ENCODE measurements around the gene NHERF2.
"Not testable (repeated sequence)": the region's sequence is repeated elsewhere in the genome, so short reads cannot be mapped to it uniquely, and the experiment has no call there.

NHERF2 gene

DNA sequence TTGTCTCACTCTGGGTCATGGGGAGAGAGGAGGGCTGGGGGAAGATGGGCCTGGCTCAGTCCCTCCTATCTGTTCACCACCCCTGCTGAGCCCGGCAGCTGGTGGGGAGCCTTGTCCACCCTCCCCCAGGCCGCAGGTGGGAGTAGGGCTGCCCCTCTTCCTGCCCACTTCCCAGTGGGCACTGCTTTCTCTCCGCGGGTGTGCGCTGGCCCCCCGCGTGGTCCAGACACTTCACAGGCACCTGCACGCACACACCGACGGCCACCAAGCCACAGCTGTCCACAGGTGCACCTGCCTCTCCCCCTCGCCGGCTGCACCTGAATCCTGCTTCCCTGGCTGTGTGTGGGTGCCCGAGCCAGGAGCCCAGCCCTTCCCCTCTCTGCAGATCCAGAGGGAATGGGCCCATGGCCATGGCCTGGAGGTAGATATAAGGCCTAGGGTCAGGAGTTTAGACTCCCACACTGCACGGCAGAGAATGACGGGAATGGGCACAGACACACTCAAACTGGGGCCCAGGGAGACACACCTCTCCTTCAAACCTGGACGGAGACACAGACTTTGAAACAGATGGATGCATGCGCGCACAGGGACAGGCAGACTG, 2.0 kb downstream of the NHERF2 start:
- DNase-seq: no peak

DNA sequence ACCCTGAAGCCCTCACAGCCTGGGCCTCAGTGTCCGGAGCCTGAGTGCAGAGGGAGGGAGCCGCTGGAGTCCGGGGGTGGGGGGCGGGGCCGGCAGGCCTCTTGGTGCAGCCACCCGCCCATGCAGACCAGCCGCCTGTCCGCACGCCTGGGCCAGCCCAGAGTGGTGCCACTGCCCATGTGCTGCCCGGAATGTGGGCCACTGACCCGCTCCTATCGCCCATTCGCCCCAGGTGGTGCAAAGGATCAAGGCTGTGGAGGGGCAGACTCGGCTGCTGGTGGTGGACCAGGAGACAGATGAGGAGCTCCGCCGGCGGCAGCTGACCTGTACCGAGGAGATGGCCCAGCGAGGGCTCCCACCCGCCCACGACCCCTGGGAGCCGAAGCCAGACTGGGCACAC, 2.6 kb downstream of the NHERF2 start:
- no peak for DNase-seq

DNA sequence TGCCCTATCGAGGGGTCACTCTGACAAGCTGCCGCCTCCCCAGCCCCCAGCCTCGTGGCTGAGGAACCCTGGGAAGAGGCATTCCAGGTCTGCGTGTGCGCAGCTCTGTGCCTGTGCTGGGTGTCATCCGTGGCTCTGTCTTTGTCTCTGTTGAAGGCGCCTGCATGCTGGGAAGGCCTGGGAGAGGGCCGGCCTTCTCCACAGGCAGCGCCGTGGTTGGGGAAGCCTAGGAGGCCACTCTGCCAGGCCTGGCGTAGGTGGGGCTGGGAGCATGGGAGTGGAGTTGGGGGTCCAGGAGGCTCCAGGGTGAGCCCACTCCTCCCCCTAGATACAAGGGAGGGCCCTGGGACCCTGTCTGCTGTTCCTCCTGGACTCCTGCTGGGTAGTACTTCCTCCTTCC, 3.3 kb downstream of the NHERF2 start:
- no peak for DNase-seq

DNA sequence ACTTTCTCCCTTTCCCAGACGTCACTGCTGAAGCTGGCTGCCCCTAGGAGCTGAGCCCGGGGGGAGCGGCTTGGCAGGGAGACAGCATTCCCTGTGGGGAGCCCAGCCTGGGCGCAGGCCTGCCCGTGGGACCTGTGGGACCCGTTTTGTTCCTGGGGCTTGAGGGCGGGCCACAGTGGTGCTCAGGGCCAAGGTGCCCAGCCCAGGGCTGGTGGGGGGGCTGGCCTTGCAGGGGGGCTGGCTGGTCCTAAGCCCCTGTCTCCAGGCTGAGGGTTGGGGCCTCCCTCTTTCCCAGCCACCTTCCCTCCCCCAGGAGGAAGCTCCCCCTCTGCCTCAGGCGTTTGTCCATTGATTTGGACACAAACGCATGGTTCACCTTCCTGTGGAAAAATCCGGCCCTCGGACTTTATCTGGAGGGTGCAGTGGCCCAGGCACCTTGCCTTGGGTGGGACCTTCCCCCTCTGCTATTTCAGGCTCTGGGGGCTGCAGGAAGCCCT, 4.4 kb downstream of the NHERF2 start:
- DNase-seq: no peak

DNA sequence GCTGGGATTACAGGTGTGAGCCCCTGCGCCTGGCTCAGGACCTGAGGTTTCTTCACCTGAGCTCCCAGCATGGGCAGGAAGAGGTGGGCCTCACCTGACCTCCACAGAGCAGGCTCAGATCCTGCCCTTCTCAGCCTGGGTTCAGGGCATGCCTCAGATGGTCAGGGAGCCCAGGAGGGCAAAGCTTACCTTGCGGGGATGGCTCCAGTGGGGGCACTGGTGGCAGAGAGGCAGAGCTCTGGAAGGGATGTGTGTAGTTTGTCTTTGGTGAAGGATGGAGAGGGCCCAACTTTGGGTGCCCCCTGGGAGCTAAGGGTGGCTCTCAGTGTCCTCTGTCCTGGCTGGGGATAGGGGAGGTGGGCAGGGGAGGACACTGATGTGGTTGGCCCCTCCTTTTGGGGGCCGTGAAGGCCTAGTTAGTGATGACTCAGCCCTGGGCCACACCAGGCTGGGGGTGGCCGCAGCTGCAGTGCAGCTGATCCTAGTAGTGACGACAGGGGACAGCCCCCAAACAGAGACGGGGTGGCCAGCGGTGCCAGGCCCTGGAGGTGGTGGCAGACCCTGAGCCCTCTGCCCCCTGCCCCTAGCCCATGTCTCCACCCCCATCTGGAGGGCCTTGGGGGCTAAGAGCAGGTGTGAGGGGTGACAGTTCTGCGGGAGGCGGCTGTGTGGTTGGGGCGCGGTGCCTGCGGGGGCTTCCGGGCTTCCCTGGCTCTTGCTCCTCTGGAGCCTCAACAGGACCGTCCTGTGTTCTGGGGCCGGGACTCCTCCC, 5.8 kb downstream of the NHERF2 start:
- DNase-seq: no peak

DNA sequence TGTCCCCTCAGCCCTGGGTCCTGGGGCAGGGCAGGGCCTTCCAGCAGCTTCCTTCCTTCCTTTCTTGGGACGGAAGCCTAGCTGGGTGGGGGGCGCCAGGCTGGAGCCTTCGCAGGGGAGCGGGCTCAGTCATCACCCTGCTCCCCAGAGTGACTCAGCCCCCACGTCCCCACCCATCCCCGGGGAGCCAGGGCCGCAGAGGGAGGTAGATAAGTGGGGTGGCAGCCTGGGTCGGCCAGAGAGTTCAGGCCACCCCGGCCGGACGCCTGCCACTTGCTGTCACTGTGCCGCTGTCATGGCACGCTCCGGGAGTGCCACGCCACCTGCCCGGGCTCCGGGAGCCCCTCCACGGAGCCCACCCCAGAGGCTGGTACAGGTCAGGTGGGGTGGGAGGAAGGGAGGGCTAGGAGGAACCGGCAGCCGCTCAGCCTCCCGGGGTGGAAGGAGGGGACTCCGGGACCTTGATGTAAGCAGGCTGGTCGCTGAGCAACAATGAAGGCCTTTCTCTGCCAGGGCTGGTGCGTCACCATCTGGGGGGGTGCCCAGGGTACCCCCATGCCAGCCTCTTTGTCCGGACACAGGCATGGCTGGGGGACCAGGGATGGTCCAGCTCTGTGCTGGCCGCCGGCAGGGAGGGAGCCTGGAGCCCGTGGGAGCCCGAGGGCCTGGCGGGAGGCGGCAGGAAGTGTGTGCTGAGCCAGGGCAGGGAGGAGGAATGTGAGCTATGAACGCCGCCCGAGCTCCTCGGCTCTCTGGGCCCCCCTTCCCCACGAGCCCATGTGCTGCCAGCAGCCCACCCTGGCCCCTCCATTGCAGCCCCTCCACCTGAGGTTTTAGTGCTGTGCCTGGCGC, 6.6 kb downstream of the NHERF2 start:
- peak; percentile 70 for DNase-seq

DNA sequence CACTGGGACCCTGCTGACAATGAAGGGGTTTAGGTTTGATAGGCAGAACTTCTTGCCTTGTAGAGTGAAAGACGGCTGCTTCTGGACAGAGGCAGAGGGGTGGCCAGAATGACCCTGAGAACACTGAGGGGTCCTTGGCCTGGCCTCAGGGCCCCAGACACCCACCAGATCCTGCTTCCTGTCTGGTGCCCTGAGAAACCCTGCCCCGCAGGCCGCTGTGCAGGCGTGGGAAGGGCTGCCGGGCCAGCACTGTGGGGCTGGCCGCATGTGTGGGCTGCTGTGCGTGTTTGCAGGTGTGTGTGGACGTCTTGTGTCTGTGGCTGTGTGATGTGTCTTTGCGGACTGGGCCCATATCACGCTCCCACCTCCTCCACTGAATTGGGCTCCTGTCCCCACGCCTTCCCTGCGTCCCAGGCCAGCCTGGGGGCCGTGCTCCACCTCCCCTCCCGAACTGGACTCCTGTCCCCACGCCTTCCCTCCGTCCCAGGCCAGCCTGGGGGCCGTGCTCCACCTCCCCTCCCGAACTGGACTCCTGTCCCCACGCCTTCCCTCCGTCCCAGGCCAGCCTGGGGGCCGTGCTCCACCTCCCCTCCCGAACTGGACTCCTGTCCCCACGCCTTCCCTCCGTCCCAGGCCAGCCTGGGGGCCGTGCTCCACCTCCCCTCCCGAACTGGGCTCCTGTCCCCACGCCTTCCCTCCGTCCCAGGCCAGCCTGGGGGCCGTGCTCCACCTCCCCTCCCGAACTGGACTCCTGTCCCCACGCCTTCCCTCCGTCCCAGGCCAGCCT, 7.4 kb downstream of the NHERF2 start:
- DNase-seq: not testable (repeated sequence)

DNA sequence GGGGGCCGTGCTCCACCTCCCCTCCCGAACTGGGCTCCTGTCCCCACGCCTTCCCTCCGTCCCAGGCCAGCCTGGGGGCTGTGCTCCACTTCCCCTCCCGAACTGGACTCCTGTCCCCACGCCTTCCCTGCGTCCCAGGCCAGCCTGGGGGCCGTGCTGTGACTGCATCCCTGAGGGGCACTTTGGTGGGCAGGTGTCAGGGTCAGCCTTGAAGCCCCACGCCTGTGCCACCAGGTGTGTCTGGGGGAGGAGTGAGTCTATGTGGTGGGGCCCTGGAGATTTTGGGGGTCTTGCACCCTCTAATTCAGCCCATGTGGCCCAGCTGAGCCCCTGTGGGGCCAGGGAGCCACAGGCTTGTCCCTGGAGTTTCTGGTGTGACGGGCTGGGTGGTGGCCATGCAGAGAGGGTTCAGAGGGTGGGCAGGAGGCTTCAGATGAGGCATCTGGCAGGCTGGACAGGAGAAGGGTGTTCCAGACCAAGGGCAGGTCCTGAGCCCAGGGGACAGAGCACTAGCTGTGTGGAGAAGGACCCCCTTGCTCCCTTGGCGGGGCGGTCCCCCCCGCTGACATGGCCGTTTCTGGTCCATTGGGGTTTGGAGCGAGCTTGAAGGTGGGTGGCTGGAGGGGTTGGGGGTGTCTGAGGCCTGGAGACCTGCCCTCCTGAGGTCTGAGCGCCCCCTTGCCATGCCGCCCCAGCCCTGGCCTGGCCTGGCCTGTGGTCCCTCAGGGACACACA, 8.2 kb downstream of the NHERF2 start:
- no peak for DNase-seq

DNA sequence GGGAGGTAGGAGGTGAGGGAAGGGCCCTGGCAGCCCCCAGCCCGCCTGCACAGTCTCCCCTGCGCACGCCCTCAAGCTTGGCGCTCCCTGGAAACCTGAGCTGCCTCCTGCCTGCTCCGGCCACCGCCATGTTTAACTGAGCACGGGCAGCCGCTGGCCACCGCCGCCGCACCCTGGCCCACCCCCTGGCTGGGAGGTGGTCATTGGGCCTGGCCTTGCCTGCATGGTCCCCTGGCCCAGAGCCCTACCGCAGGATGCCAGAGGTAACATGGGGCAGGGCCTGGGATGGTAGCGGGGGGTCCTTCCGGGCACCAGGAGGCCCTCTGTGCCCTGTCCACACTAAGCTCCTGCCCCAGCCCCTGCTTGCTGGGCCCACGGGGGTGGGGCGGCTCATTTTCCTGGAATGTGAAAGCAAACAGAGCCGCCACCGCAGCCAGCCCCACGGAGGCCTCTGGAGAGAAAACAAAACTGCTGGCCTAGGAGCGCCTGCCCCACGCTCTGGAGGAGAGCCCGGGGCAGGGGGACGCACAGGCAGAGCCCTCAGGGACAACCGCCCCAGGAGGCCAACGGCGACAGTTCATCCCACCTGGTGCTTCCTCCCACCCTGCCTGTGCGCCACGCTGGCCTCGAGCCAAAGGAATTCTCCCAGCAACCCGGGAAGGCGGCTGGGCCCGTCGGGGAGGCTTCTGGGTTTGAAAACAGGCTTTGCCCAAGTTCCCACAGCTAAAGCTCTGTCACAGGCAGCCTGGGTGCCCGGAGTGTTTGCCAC, 8.9 kb downstream of the NHERF2 start:
- peak; percentile 73 for DNase-seq

DNA sequence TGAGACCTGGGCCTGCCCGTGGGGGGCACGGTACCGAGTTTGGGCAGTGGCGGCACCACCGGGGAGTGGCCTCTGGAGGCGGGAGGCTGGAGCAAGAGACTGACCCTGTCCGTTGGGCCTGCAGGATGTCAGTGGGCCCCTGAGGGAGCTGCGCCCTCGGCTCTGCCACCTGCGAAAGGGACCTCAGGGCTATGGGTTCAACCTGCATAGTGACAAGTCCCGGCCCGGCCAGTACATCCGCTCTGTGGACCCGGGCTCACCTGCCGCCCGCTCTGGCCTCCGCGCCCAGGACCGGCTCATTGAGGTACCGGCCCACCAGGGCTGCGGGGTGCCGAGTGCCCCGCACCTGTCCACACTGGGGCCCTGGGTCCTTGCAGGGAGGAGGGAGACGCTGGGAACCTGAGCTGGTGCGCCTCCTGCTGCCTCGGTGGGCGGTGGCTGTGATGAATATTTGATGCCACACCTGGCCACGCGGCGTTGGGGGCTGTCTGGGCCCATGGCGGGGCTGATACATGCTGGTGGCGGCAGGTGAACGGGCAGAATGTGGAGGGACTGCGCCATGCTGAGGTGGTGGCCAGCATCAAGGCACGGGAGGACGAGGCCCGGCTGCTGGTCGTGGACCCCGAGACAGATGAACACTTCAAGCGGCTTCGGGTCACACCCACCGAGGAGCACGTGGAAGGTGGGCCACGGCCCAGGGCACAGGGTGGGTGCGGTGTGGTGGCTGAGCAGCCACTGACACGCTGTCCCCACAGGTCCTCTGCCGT, 9.7 kb downstream of the NHERF2 start:
- DNase-seq: no peak

DNA sequence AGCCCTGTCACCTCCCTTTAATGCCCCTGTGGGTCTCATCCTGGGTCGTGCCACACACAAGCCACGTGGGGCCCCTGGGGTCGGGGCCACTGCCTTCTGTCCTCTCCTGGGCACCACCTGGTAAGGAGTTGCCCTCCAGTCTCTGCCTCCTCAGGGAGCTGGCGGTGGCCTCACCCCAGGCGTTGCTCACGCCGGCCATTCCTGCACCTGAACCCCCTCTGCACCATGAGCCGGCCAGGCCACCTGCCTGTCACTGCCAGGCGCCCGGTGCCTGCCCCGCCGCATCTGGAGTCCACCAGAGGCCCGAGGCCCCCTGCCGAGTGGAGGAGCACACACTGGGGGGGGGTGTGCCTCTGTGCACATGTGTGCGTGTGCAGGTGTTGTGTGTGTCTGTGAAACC, 10.4 kb downstream of the NHERF2 start:
- no peak for DNase-seq

DNA sequence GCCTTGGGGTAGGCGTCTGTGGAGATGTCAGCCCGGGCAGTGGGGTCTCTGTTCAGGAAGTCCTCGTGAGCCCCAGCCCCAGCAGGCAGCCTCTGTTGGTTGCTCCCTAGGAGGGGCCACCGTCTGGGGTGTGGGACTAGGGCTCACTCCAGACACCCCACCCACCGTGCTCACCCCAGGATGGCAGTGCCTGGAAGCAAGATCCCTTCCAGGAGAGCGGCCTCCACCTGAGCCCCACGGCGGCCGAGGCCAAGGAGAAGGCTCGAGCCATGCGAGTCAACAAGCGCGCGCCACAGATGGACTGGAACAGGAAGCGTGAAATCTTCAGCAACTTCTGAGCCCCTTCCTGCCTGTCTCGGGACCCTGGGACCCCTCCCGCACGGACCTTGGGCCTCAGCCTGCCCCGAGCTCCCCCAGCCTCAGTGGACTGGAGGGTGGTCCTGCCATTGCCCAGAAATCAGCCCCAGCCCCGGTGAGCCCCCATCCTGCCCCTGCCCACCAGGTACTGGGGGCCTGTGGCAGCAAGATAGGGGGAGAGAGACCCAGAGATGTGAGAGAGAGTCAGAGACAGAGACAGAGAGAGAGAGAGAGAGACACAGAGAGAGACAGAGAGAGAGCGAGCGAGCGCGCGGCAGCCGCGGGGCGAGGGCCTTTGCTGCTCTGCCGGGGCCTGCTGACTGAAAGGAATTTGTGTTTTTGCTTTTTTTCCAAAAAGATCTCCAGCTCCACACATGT, 11.1 kb downstream of the NHERF2 start:
- DNase-seq: no peak

DNA sequence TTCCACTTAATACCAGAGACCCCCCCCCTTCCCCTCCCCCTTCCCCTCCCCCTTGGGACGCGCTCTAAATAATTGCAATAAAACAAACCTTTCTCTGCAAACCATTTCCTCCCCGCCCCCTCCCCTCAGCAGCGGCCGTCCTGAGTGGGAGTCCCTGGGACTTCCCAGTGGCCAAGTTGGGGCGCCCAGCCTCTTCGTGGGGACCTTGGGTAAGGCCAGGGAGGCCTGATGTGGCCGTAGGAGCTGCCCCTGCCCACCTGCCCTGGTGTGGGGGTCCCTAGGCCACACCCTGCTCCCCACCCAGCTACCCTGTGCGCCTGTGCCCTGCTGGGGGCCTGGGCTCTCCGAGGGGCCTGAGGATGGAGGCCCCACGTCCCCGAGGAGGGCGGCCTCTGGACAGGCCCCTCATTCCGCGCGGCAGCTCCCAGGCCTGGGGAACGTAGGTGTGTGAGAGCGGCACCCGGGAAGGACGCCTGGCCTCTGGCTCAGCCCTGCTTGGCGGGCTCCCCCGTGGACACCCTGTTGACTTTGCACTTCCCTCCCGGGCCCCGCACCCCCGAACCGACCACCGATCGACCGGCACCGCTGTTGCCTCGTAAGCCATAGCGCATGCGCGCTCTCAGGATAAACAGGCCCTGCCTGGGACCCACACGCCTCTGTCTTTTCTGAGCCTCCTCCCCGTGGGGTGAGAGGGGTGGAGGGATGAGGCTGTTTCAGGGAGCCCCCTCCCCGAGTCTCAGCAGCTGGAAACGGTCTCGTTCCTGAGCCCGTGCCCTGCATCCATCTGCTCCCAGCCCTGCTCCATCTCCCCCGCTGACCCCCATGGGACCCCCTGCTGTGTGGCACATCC, 11.9 kb downstream of the NHERF2 start:
- DNase-seq: no peak

DNA sequence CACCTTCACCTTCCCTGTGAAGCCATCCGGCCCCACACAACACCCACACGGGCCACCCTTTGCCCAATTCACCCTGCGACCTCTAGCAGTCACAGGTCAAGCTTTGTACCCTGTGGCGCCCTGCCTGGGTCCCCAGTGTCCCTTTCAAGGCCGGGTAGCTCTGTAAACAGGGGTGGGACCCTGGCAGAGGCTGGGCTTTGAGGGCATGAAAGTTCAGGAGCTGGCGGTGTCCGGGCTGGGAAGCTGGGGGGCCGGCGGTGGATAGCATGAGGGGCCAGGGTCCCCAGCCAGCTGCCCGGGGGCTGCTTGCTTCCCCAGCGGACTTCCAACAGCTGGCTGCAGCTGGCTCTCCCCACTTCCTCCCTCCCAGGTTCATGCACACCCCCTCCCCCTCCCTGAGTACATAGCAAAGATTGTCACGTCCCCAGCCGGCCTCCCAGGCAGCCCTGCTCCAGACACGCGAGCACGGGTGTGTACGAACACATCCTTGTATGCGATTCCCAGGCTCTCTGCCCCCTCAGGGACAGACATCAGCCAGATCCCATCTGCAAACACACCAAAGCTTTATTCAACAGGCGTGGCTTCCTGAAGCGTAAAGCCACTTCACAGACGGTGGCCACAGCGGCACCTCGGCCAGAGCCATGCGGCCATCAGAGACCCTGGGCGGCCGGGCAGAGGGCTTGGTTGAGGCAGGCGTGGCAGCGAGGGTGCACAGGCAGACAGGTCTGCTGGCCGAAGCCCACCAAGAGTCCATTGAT, 12.8 kb downstream of the NHERF2 start:
- peak; percentile 89 for DNase-seq

DNA sequence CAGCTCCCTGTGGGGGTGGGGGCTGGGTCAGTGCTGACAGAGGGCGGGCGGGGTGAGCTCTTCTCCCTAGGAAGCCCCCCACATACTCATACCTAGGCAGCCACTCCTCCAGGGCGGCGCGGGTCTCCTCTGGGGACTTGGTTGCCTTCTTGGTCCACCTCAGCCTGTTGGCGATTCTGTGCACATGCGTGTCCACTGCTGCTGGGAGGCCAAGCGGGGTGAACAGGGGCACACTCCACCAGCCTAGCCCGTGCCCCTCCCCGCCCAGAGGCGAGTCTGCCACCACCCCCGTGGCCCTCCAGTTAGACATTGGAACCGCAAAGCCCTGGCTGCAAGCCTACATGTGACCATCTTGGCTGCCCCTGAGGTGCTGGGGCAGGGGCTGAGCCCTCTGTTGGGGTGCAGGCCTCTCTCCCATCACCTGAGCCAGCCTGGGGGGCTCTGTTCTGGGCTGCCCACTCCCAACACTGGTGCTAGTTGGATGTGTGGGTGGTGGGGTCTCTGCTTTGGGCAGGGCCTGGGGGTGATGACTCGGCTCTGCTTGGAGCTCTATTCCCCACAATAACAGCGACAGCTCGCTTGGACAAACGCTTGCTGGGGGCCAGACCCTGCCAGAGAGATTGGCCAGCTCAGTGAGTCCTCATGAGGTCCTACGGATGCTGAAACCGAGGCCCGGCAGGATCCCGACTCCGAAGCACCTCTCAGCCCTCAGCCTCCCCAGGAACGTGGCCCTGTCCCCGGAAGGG, 13.5 kb downstream of the NHERF2 start:
- DNase-seq: no peak

DNA sequence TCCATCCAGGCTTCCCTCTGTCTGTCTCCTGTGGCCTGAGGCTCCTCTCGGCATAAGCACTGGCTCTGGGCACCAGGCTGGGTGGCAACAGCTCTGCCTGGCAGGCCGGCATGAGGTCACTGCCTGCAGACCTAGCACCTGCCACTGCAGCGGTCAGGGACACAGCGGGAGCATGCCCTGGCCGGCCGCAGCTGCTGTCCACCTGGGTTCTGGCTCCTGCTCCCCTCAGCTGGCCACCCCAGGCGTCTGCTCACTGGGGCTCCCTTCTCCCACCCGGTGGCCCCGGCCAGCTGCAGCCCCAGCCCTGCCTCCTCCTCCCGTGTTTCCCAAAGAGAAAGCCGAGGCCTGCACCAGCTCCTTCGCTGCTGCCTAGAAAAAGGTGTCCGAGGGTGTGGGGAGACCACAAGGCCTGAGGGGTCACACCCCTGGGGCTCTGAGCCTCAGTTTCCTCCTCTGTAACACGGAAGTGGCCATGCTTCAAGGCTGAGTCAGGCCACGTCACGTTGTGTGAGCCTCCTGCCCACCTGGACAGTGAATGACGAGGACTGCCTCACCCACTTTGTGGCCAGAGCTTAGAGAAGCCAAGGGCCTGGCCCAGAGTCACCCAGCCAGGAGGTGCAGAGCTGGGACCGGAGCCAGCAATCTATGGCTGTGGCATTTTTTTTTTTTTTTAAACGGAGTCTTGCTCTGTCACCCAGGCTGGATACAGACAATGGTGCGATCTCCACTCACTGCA, 14.3 kb downstream of the NHERF2 start:
- no peak for DNase-seq
